Peyer's patch (tissue), 4 donors: ENCODE measurements around the gene PLEKHB1. TPM values are rescaled to one million over a fixed set of nuclear protein-coding genes. Genes with fewer than 3 reads are reported as not detected.

Experiments
- DNase-seq, 3 donors: peaks; one replicate each; pipeline ENCODE4 v3.0.0-alpha.2; 2017 to 2019
- H3K27ac ChIP-seq, 4 donors: fragments of 200-600 bp; sonication (generic); one replicate each; pipeline ENCODE4 v1.5.1; 2016 to 2019
- H3K27me3 ChIP-seq, 2 donors: fragments of 200-600 bp; sonication (generic); one replicate each; pipeline ENCODE4 v1.5.1; 2019
- H3K36me3 ChIP-seq, 3 donors: fragments of 200-600 bp; sonication (generic); one replicate each; pipeline ENCODE4 v1.5.1; 2016 to 2019
- H3K4me1 ChIP-seq, 4 donors: fragments of 200-600 bp; sonication (generic); one replicate each; pipeline ENCODE4 v1.5.1; 2016 to 2019
- H3K4me3 ChIP-seq, 4 donors: fragments of 200-600 bp; sonication (generic); 1 replicate in 3 of 4; 2 replicates in 1 of 4; pipeline ENCODE4 v1.5.1; 2016 to 2019; ENCODE audit warnings: mild to moderate bottlenecking in 1 of 4
- H3K9me3 ChIP-seq, 4 donors: fragments of 200-600 bp; sonication (generic); one replicate each; pipeline ENCODE4 v1.5.1; 2016 to 2019; ENCODE audit warnings: mild to moderate bottlenecking in 1 of 4
- CTCF ChIP-seq, 6 experiments: fragments of 450-650 bp in 4 of 6; fragments of 200-600 bp in 2 of 6; sonication (generic) in 1 of 6; IDR thresholded peaks; one replicate each; pipeline ENCODE4 v1.5.1; 2017 to 2019; ENCODE audit warnings: antibody characterized with exemption in 6 of 6, mild to moderate bottlenecking in 3 of 6, moderate library complexity in 1 of 6
- POLR2A ChIP-seq, 2 donors: fragments of 450-650 bp; IDR thresholded peaks; one replicate each; pipeline ENCODE4 v1.5.1; 2017; ENCODE audit warnings: antibody characterized with exemption in 2 of 2, mild to moderate bottlenecking in 2 of 2, moderate library complexity in 2 of 2
- total RNA-seq, 4 donors: library from RNA; depleted of rRNA; stranded (reverse); fragments of >200 nt; gene quantifications; one replicate each; pipeline ENCODE4 v1.1.0, GENCODE V29; 2016

The PLEKHB1 gene
- total RNA-seq, 4 donors from 2014 or later: 10.3 to 29.7 (median 12.0) TPM

GRCh38 chr11:73629907-73630306, 16.5 kb upstream of the PLEKHB1 start:
- H3K4me3 ChIP-seq: no peak overlapping the region
- H3K36me3 ChIP-seq: no peaks in the 10 kb centered on the region
- no peaks in the 10 kb centered on the region for H3K9me3 ChIP-seq
- TF ChIP-seq POLR2A (IDR thresholded peaks at IDR 0.05) (no peak), CTCF (IDR thresholded peaks at IDR 0.05) (no peak)
- no peak overlapping the region for H3K27ac ChIP-seq
- H3K27me3 ChIP-seq: no peaks in the 10 kb centered on the region
- H3K4me1 ChIP-seq: no peaks in the 10 kb centered on the region
- no peak for DNase-seq

- Histone ChIP-seq H3K4me3 (no peak overlapping the region), H3K27me3 (no peaks in the 10 kb centered on the region), H3K36me3 (no peaks in the 10 kb centered on the region), H3K9me3 (no peaks in the 10 kb centered on the region), H3K4me1 (no peaks in the 10 kb centered on the region), H3K27ac (no peak overlapping the region)
- no peak for TF ChIP-seq POLR2A (IDR thresholded peaks at IDR 0.05)
- TF ChIP-seq CTCF (IDR thresholded peaks at IDR 0.05): no peak
- no peak for DNase-seq
Measured at GRCh38 chr11:73632996-73633395, 13.4 kb upstream of the PLEKHB1 start.

GRCh38 chr11:73633999-73634398, 12.4 kb upstream of the PLEKHB1 start:
- TF ChIP-seq CTCF (IDR thresholded peaks at IDR 0.05) (no peak), POLR2A (IDR thresholded peaks at IDR 0.05) (no peak)
- no peaks in the 10 kb centered on the region for H3K4me1 ChIP-seq
- H3K9me3 ChIP-seq: no peaks in the 10 kb centered on the region
- no peaks in the 10 kb centered on the region for H3K36me3 ChIP-seq
- no peak for DNase-seq
- no peaks in the 10 kb centered on the region for H3K27me3 ChIP-seq
- no peak overlapping the region for H3K27ac ChIP-seq
- no peak overlapping the region for H3K4me3 ChIP-seq

- TF ChIP-seq POLR2A (IDR thresholded peaks at IDR 0.05): no peak
- TF ChIP-seq CTCF (IDR thresholded peaks at IDR 0.05): no peak
- H3K36me3 ChIP-seq: no peaks in the 10 kb centered on the region
- H3K9me3 ChIP-seq: no peaks in the 10 kb centered on the region
- H3K4me1 ChIP-seq: no peaks in the 10 kb centered on the region
- no peak for DNase-seq
- no peaks in the 10 kb centered on the region for H3K27me3 ChIP-seq
- H3K4me3 ChIP-seq: no peak overlapping the region
- no peak overlapping the region for H3K27ac ChIP-seq
Measured at GRCh38 chr11:73635721-73636120, 10.7 kb upstream of the PLEKHB1 start.

- Histone ChIP-seq H3K36me3 (no peaks in the 10 kb centered on the region), H3K27ac (no peak overlapping the region), H3K4me3 (no peak overlapping the region), H3K4me1 (no peaks in the 10 kb centered on the region), H3K27me3 (no peaks in the 10 kb centered on the region), H3K9me3 (no peaks in the 10 kb centered on the region)
- TF ChIP-seq POLR2A (IDR thresholded peaks at IDR 0.05): no peak
- no peak for TF ChIP-seq CTCF (IDR thresholded peaks at IDR 0.05)
- DNase-seq: no peak
Measured at GRCh38 chr11:73636249-73636648, 10.1 kb upstream of the PLEKHB1 start.

- Histone ChIP-seq H3K27me3 (no peaks in the 10 kb centered on the region), H3K4me1 (no peaks in the 10 kb centered on the region), H3K27ac (no peak overlapping the region), H3K4me3 (no peak overlapping the region), H3K36me3 (no peaks in the 10 kb centered on the region), H3K9me3 (no peaks in the 10 kb centered on the region)
- TF ChIP-seq POLR2A (IDR thresholded peaks at IDR 0.05) (no peak), CTCF (IDR thresholded peaks at IDR 0.05) (no peak)
- no peak for DNase-seq
Measured at GRCh38 chr11:73637012-73637411, 9.4 kb upstream of the PLEKHB1 start.
